KMS-11 (cell line): ENCODE results near the gene GPR84.

Experiments used
- H2AFZ ChIP-seq: fragments of 200-600 bp; sonication (generic); 2 replicates; pipeline ENCODE4 v1.6.1; 2016; ENCODE audit warnings: antibody characterized with exemption, mixed run types, low read depth
- H3K27ac ChIP-seq: fragments of 200-600 bp; sonication (generic); 2 replicates; pipeline ENCODE4 v1.6.1; 2016; ENCODE audit warnings: mild to moderate bottlenecking, mixed run types
- H3K27me3 ChIP-seq: fragments of 200-600 bp; sonication (generic); 2 replicates; pipeline ENCODE4 v1.6.1; 2017; ENCODE audit warnings: mild to moderate bottlenecking, low read depth, mixed run types, moderate library complexity; ENCODE audit not compliant: insufficient read depth
- H3K36me3 ChIP-seq: fragments of 200-600 bp; sonication (generic); 2 replicates; pipeline ENCODE4 v1.6.1; 2017; ENCODE audit warnings: mild to moderate bottlenecking, mixed run types; ENCODE audit not compliant: insufficient read depth
- H3K4me1 ChIP-seq: fragments of 200-600 bp; sonication (generic); 2 replicates; pipeline ENCODE4 v1.6.1; 2016; ENCODE audit warnings: mild to moderate bottlenecking, low read depth, mixed run types; ENCODE audit not compliant: poor library complexity, severe bottlenecking
- H3K4me2 ChIP-seq: fragments of 200-600 bp; sonication (generic); 2 replicates; pipeline ENCODE4 v1.7.0; 2016; ENCODE audit warnings: mild to moderate bottlenecking, mixed run types
- H3K4me3 ChIP-seq: fragments of 200-600 bp; sonication (generic); IDR thresholded peaks from 2 replicates; pipeline ENCODE4 v1.6.1; 2017; ENCODE audit warnings: low read depth, low read length, mixed read lengths; ENCODE audit not compliant: insufficient read depth
- H3K79me2 ChIP-seq: fragments of 200-600 bp; sonication (generic); 2 replicates; pipeline ENCODE4 v1.6.1; 2016; ENCODE audit warnings: low read depth, mixed run types; ENCODE audit not compliant: insufficient read depth
- H3K9ac ChIP-seq: fragments of 200-600 bp; sonication (generic); 2 replicates; pipeline ENCODE4 v1.6.1; 2016; ENCODE audit warnings: mild to moderate bottlenecking, mixed run types
- H4K20me1 ChIP-seq: fragments of 200-600 bp; sonication (generic); 2 replicates; pipeline ENCODE4 v1.6.1; 2016; ENCODE audit warnings: mild to moderate bottlenecking, mixed run types; ENCODE audit not compliant: insufficient read depth
- TF ChIP-seq, protein P1 (sequence below): fragments of 200-600 bp; sonication (generic); conservative IDR thresholded peaks from 2 replicates; pipeline ENCODE4 v1.6.1; 2017; ENCODE audit warnings: low read depth, mild to moderate bottlenecking, antibody characterized with exemption, low read length, moderate library complexity, mixed read lengths

Gene GPR84

DNA sequence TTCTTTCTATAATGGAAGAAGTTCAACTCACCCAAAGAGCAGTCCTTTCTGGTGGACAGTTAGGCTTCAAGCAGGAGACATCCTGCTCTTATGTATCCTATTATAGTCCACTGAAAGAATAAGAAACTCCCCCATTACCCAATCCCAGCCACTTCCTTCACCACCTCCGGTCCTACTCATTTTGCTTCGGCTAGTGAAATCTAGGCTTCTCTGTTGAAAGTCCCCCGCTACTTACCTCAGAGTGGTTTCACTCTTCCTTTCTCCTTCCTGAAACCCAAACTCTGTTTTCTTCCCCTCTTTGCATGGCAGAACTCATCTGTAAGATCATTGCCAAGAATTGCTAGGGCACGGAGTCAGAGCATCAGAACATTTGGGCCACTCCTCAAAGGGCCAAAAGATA is at the start of gene GPR84:
Gene GPR84 (minus strand): TSS at position 74 of the 400 bp plus-strand sequence. CDS start 635 bp downstream, outside the sequence.
- peak within 1 kb of the TSS; percentile 11 for H3K4me2 ChIP-seq
- no peaks in the 10 kb centered on the region for H4K20me1 ChIP-seq
- H3K79me2 ChIP-seq, result no peaks in the 10 kb centered on the region
- H3K27ac ChIP-seq, result no peak within 1 kb of the TSS
- no peaks in the 10 kb centered on the region for H3K36me3 ChIP-seq
- H3K4me3 ChIP-seq, result no peak within 1 kb of the TSS
- H3K9ac ChIP-seq, result no peak within 1 kb of the TSS
- peaks cover 32% of the 10 kb centered on the region for H3K4me1 ChIP-seq
- TF ChIP-seq, protein P1, sequence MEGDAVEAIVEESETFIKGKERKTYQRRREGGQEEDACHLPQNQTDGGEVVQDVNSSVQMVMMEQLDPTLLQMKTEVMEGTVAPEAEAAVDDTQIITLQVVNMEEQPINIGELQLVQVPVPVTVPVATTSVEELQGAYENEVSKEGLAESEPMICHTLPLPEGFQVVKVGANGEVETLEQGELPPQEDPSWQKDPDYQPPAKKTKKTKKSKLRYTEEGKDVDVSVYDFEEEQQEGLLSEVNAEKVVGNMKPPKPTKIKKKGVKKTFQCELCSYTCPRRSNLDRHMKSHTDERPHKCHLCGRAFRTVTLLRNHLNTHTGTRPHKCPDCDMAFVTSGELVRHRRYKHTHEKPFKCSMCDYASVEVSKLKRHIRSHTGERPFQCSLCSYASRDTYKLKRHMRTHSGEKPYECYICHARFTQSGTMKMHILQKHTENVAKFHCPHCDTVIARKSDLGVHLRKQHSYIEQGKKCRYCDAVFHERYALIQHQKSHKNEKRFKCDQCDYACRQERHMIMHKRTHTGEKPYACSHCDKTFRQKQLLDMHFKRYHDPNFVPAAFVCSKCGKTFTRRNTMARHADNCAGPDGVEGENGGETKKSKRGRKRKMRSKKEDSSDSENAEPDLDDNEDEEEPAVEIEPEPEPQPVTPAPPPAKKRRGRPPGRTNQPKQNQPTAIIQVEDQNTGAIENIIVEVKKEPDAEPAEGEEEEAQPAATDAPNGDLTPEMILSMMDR, result no peak
- H2AFZ ChIP-seq, result no peak within 1 kb of the TSS
- H3K27me3 ChIP-seq, result peaks cover 75% of the 10 kb centered on the region

DNA sequence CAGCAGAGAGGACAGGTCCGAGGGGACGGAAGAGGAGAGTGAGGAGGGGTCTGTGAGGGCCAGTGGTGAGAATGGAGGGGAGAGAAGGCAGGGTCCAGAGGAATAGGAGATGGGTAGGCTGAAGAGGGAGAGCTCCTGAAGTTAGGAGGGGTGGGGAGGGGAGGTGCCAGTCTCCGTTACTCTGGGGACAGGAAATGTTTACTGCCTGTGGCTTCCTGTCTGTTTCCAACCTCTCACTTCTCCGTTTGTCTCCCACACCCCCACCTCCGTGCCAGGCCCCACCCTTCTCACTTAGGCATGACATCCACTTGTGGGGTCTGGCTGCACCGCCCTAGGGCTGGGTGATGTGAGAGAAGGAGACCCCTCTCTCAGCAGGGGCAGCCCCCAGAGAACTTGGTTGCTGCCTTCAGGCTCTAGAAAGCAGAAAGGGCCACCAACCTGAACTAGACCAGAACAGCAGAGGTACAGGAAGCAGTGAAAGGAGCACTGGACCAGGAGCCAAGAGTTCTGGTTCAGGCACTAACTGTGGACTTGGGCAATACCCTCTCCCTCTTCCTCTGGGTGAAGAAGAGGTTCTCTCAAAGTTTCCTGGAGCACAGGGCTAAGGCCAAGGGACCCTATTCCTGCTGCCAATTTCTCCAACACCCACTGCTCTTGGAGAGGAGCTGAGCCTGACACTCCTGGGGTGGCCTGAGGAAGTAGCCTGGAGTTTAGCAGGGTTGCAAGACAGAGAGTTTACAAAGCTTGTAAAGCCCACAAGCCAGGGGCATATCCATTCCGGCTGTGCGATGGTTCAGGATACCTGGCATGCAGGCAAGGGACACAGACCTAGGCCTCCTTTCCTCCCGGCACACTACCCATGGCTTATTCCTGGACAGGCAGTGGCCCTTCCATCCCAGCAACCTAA is 49.3 kb upstream of the GPR84 start:
- Histone ChIP-seq H3K79me2 (no peaks in the 10 kb centered on the region), H3K4me3 (no peak overlapping the region), H3K27me3 (peaks cover 11% of the 10 kb centered on the region; the same call in 1 of the 2 replicates), H3K9ac (no peak overlapping the region), H3K4me2 (no peak overlapping the region), H3K4me1 (no peaks in the 10 kb centered on the region), H2AFZ (no peak overlapping the region), H3K36me3 (no peaks in the 10 kb centered on the region), H4K20me1 (no peaks in the 10 kb centered on the region), H3K27ac (no peak overlapping the region)
- TF ChIP-seq, protein P1, result no peak

DNA sequence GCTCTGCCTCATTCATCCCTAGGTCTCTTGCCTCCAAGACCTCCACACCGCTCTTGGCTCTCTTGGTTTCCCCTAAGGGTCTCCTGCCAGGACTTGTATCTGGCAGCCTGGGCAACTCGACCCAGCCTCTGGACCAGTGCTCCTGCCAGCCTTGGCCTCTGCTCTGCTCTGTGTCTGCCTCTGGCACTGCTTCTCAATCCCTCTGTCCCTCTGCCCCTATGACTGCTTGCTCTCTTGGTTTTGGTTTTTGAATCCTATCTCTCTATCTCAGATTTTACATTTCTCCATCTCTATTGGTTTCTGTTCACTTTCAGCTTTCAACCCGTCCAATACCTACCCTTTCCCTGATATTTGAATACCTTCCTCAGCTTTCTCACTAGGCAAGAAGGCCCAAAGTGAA is 48.5 kb upstream of the GPR84 start:
- TF ChIP-seq, protein P1, result no peak
- Histone ChIP-seq H3K27me3 (peaks cover 7% of the 10 kb centered on the region; the same call in 1 of the 2 replicates), H3K4me2 (no peak overlapping the region), H3K36me3 (no peaks in the 10 kb centered on the region), H3K4me3 (no peak overlapping the region), H4K20me1 (no peaks in the 10 kb centered on the region), H2AFZ (no peak overlapping the region), H3K4me1 (no peaks in the 10 kb centered on the region), H3K9ac (no peak overlapping the region), H3K79me2 (no peaks in the 10 kb centered on the region), H3K27ac (no peak overlapping the region)

DNA sequence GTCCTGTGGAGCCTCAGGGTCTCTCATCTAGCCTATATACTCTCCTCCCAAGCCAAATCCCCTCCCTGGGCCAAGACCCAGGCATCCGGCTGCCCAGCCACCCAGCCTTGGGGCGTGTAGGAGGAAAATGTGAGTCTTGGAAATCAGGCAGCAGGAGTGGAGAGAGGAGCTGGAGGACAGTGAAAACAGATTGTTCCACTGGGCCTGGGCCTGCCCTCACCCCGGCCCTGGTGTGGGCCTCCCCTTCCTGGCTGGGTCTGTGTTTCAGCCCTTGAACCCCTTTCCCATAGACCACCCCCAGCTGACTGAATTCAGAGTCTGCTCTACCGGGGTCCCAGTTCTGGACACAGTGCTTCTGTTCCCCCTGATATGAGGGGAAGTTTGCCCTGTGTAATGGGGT is 48.1 kb upstream of the GPR84 start:
- H4K20me1 ChIP-seq, result no peaks in the 10 kb centered on the region
- H3K4me1 ChIP-seq, result no peaks in the 10 kb centered on the region
- H3K4me2 ChIP-seq, result no peak overlapping the region

More for the DNA sequence above, 48.1 kb upstream of the GPR84 start:
- TF ChIP-seq, protein P1, result no peak
- H3K27me3 ChIP-seq, result peaks cover 3% of the 10 kb centered on the region; the same call in 1 of the 2 replicates
- no peaks in the 10 kb centered on the region for H3K36me3 ChIP-seq
- H3K4me3 ChIP-seq, result no peak overlapping the region
- H3K9ac ChIP-seq, result no peak overlapping the region
- no peaks in the 10 kb centered on the region for H3K79me2 ChIP-seq
- no peak overlapping the region for H3K27ac ChIP-seq
- H2AFZ ChIP-seq, result no peak overlapping the region
